Measurements from ENCODE around the gene ARRB2.

- TF ChIP-seq EZH2 (IDR thresholded peaks at IDR 0.05; ENCODE audit: borderline replicate concordance, low read length) = no peak
- TF ChIP-seq CTCF (IDR thresholded peaks at IDR 0.05; ENCODE audit: low read length) = no peak
These were observed 31.9 kb upstream of the ARRB2 start for GRCh38 chr17:4678448-4679026.

Measured in OCI-LY1 (cell line).